Astrocyte (in vitro differentiated cells and primary cell): ENCODE data around the gene RGMB. TPM values are rescaled to one million over a fixed set of nuclear protein-coding genes. Genes with fewer than 3 reads are reported as not detected.
A peak's percentile ranks its signal among the peaks of the same experiment; 100 is the strongest.

Experiments used
- DNase-seq: peaks from one replicate; pipeline ENCODE4 v3.0.0-alpha.2; 2010; ENCODE audit warnings: low read depth
- FAIRE-seq: peaks from 2 replicates; lab custom pipeline; 2011; peaks lifted over from hg19 to GRCh38; lab: Jason Lieb, UNC
- H2AFZ ChIP-seq: 2 replicates; pipeline ENCODE4 v1.6.0; 2012; ENCODE audit warnings: low read depth, low read length, inconsistent platforms
- H3K27ac ChIP-seq: 2 replicates; pipeline ENCODE4 v1.5.1; 2011; ENCODE audit warnings: low read depth, low read length, inconsistent platforms
- H3K27me3 ChIP-seq: 2 replicates; pipeline ENCODE4 v1.6.0; 2011; ENCODE audit warnings: low read length, inconsistent platforms; ENCODE audit not compliant: insufficient read depth
- H3K36me3 ChIP-seq: 2 replicates; pipeline ENCODE4 v1.5.1; 2011; ENCODE audit warnings: low read length, inconsistent platforms; ENCODE audit not compliant: insufficient read depth
- H3K4me1 ChIP-seq: 2 replicates; pipeline ENCODE4 v1.5.1; 2011; ENCODE audit warnings: low read length, inconsistent platforms; ENCODE audit not compliant: insufficient read depth
- H3K4me2 ChIP-seq: 2 replicates; pipeline ENCODE4 v1.6.0; 2012; ENCODE audit warnings: low read length, inconsistent platforms
- H3K4me3 ChIP-seq: 2 replicates; pipeline ENCODE4 v1.5.1; 2011; ENCODE audit warnings: low read depth, mild to moderate bottlenecking, low read length, inconsistent platforms; ENCODE audit not compliant: insufficient read depth
- H3K79me2 ChIP-seq: 2 replicates; pipeline ENCODE4 v1.6.0; 2012; ENCODE audit warnings: mild to moderate bottlenecking, low read length, inconsistent platforms; ENCODE audit not compliant: insufficient read depth
- H3K9ac ChIP-seq: 2 replicates; pipeline ENCODE4 v1.6.0; 2012; ENCODE audit warnings: mild to moderate bottlenecking, low read length, inconsistent platforms
- H3K9me3 ChIP-seq: 2 replicates; pipeline ENCODE4 v1.5.1; 2012; ENCODE audit warnings: low read depth, mild to moderate bottlenecking, low read length, inconsistent platforms; ENCODE audit not compliant: insufficient read depth
- H4K20me1 ChIP-seq: 2 replicates; pipeline ENCODE4 v1.6.0; 2012; ENCODE audit warnings: low read length, inconsistent platforms; ENCODE audit not compliant: insufficient read depth
- H3K27ac Mint-ChIP-seq: one replicate; pipeline ENCODE4 v1.8.0; 2021; ENCODE audit warnings: mild to moderate bottlenecking, mixed read lengths; ENCODE audit not compliant: unreplicated experiment
- H3K27me3 Mint-ChIP-seq: one replicate; pipeline ENCODE4 v1.8.0; 2021; ENCODE audit warnings: low read depth, mixed read lengths; ENCODE audit not compliant: unreplicated experiment
- H3K36me3 Mint-ChIP-seq: one replicate; pipeline ENCODE4 v1.8.0; 2021; ENCODE audit warnings: low read depth, mixed read lengths; ENCODE audit not compliant: unreplicated experiment
- H3K4me1 Mint-ChIP-seq: one replicate; pipeline ENCODE4 v1.8.0; 2021; ENCODE audit warnings: low read depth, mixed read lengths; ENCODE audit not compliant: unreplicated experiment
- H3K4me3 Mint-ChIP-seq: one replicate; pipeline ENCODE4 v1.8.0; 2021; ENCODE audit warnings: mild to moderate bottlenecking, moderate library complexity, mixed read lengths; ENCODE audit not compliant: unreplicated experiment
- H3K9me3 Mint-ChIP-seq: one replicate; pipeline ENCODE4 v1.8.0; 2021; ENCODE audit warnings: mild to moderate bottlenecking, mixed read lengths; ENCODE audit not compliant: unreplicated experiment
- CTCF ChIP-seq: IDR thresholded peaks from 2 replicates; pipeline ENCODE4 v1.5.1; 2011; ENCODE audit warnings: low read depth, mild to moderate bottlenecking, inconsistent platforms, low read length, moderate library complexity; ENCODE audit not compliant: insufficient read depth
- EZH2 ChIP-seq: IDR thresholded peaks from 2 replicates; pipeline ENCODE4 v1.6.1; 2012; ENCODE audit warnings: mild to moderate bottlenecking, low read length, inconsistent platforms; ENCODE audit not compliant: insufficient read depth
- total RNA-seq: library from RNA; stranded (reverse); gene quantifications from 2 replicates; pipeline ENCODE4 v1.2.1, GENCODE V29; 2021

Gene RGMB
- total RNA-seq, 1 donor from 2014 or later: 48.7 TPM

- H3K4me1 Mint-ChIP-seq: peaks cover 22% of the 10 kb centered on the region
Observed at GRCh38 chr5:98780390-98780789, 6.9 kb downstream of the RGMB start.

GRCh38 chr5:98781520-98781919 is 8.1 kb downstream of the RGMB start:
- Mint-ChIP-seq H3K4me1 (peaks cover 24% of the 10 kb centered on the region), H3K4me3 (no peak overlapping the region), H3K27ac (no peak overlapping the region), H3K9me3 (no peaks in the 10 kb centered on the region), H3K27me3 (no peaks in the 10 kb centered on the region), H3K36me3 (peaks cover 12% of the 10 kb centered on the region)
- Histone ChIP-seq H3K79me2 (peaks cover 100% of the 10 kb centered on the region), H3K27ac (no peak overlapping the region), H3K36me3 (peaks cover 57% of the 10 kb centered on the region), H3K4me2 (no peak overlapping the region), H3K4me3 (no peak overlapping the region), H3K27me3 (no peaks in the 10 kb centered on the region), H4K20me1 (peaks cover 96% of the 10 kb centered on the region), H2AFZ (no peak overlapping the region), H3K4me1 (peaks cover 6% of the 10 kb centered on the region), H3K9ac (no peak overlapping the region), H3K9me3 (no peaks in the 10 kb centered on the region)
- no peak for DNase-seq
- no peak for FAIRE-seq
- no peak for TF ChIP-seq CTCF

More at GRCh38 chr5:98780390-98780789, 6.9 kb downstream of the RGMB start:
- no peaks in the 10 kb centered on the region for H3K27me3 Mint-ChIP-seq
- Histone ChIP-seq H3K4me3 (no peak overlapping the region), H2AFZ (no peak overlapping the region), H3K36me3 (peaks cover 55% of the 10 kb centered on the region), H3K9ac (no peak overlapping the region), H4K20me1 (peaks cover 95% of the 10 kb centered on the region), H3K79me2 (peaks cover 100% of the 10 kb centered on the region), H3K27me3 (no peaks in the 10 kb centered on the region), H3K4me1 (peaks cover 9% of the 10 kb centered on the region), H3K4me2 (peak overlapping the region; percentile 38), H3K9me3 (no peaks in the 10 kb centered on the region), H3K27ac (no peak overlapping the region)
- H3K27ac Mint-ChIP-seq: no peak overlapping the region
- no peaks in the 10 kb centered on the region for H3K9me3 Mint-ChIP-seq
- no peak overlapping the region for H3K4me3 Mint-ChIP-seq
- DNase-seq (peak; percentile 45), FAIRE-seq (peak; percentile 78)
- TF ChIP-seq EZH2 (no peak), CTCF (no peak)
- H3K36me3 Mint-ChIP-seq: peaks cover 11% of the 10 kb centered on the region

GRCh38 chr5:98781964-98782363 is 8.5 kb downstream of the RGMB start:
- Mint-ChIP-seq H3K27me3 (no peaks in the 10 kb centered on the region), H3K27ac (no peak overlapping the region), H3K36me3 (peaks cover 14% of the 10 kb centered on the region), H3K4me1 (peaks cover 27% of the 10 kb centered on the region), H3K9me3 (no peaks in the 10 kb centered on the region), H3K4me3 (no peak overlapping the region)
- H3K4me1 ChIP-seq: peaks cover 6% of the 10 kb centered on the region
- DNase-seq (no peak), FAIRE-seq (no peak)
- H3K4me3 ChIP-seq: no peak overlapping the region
- peaks cover 61% of the 10 kb centered on the region for H3K36me3 ChIP-seq
- peaks cover 96% of the 10 kb centered on the region for H4K20me1 ChIP-seq
- no peaks in the 10 kb centered on the region for H3K9me3 ChIP-seq
- no peak overlapping the region for H3K9ac ChIP-seq
- H3K27me3 ChIP-seq: no peaks in the 10 kb centered on the region
- no peak overlapping the region for H3K27ac ChIP-seq
- TF ChIP-seq CTCF (no peak), EZH2 (no peak)
- peaks cover 100% of the 10 kb centered on the region for H3K79me2 ChIP-seq
- peak overlapping the region; percentile 14 for H3K4me2 ChIP-seq
- H2AFZ ChIP-seq: no peak overlapping the region
